Central memory CD8-positive, alpha-beta T cell (primary cell): Measurements from ENCODE around the gene RARS2.

Experiments
- ATAC-seq: fragments of 150-1000 bp; cut with Tn5 transposase; replicated peaks from 2 replicates; pipeline ENCODE4 v1.10.0; 2022; ENCODE audit warnings: mild to moderate bottlenecking, moderate FRiP score, moderate number of reproducible peaks; ENCODE audit not compliant: poor library complexity, severe bottlenecking; ENCODE audit errors: extremely low read depth
- DNase-seq, 2 donors: peaks; one replicate each; pipeline ENCODE4 v3.0.0; 2021; ENCODE audit warnings: low spot score in 2 of 2
- H3K27ac Mint-ChIP-seq: one replicate; pipeline ENCODE4 v1.8.0; 2022; ENCODE audit warnings: low read depth, mild to moderate bottlenecking, moderate library complexity, mixed read lengths
- H3K27me3 Mint-ChIP-seq: one replicate; pipeline ENCODE4 v1.8.0; 2022; ENCODE audit warnings: mixed read lengths
- H3K36me3 Mint-ChIP-seq: one replicate; pipeline ENCODE4 v1.8.0; 2022; ENCODE audit warnings: mild to moderate bottlenecking, moderate library complexity, mixed read lengths; ENCODE audit not compliant: insufficient read depth
- H3K4me1 Mint-ChIP-seq: one replicate; pipeline ENCODE4 v1.8.0; 2022; ENCODE audit warnings: mixed read lengths
- H3K4me3 Mint-ChIP-seq: one replicate; pipeline ENCODE4 v1.8.0; 2022; ENCODE audit warnings: mild to moderate bottlenecking, moderate library complexity, mixed read lengths
- H3K9me3 Mint-ChIP-seq: one replicate; pipeline ENCODE4 v1.8.0; 2022; ENCODE audit warnings: mixed read lengths

RARS2 gene

GRCh38 chr6:87572021-87572420 lies 17.8 kb downstream of the RARS2 start:
- no peaks in the 10 kb centered on the region for H3K9me3 Mint-ChIP-seq
- ATAC-seq, result no peak
- no peak overlapping the region for H3K4me3 Mint-ChIP-seq
- H3K27me3 Mint-ChIP-seq, result no peaks in the 10 kb centered on the region
- H3K27ac Mint-ChIP-seq, result no peak overlapping the region
- no peak for DNase-seq
- peaks cover 4% of the 10 kb centered on the region for H3K36me3 Mint-ChIP-seq
- H3K4me1 Mint-ChIP-seq, result peaks cover 54% of the 10 kb centered on the region

DNA sequence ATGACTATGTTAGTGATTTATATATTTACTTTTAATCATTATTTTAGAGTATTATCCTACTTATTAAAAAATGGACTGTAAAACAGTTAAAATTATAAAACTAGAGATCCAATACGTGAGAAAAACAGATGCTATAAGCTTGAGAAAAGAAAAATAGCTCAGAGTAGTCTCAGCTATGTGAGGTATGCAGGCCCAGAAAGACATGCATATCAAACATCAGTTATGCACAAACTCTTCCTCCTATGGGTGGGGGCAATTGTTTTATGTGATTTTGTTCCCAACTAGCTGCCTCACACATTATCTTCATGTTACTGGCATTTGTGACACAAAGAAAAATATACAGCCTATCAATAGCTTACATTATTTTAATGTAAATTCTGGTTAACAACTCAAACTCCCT lies 28.8 kb downstream of the RARS2 start:
- Mint-ChIP-seq H3K36me3 (peaks cover 26% of the 10 kb centered on the region), H3K4me1 (peaks cover 18% of the 10 kb centered on the region), H3K27me3 (no peaks in the 10 kb centered on the region), H3K9me3 (no peaks in the 10 kb centered on the region), H3K27ac (no peak overlapping the region), H3K4me3 (no peak overlapping the region)
- ATAC-seq (no peak), DNase-seq (no peak)

- DNase-seq (no peak), ATAC-seq (no peak)
- H3K9me3 Mint-ChIP-seq, result no peaks in the 10 kb centered on the region
- H3K27ac Mint-ChIP-seq, result peak overlapping the region; percentile 22
- H3K27me3 Mint-ChIP-seq, result no peaks in the 10 kb centered on the region
- no peak overlapping the region for H3K4me3 Mint-ChIP-seq
- peaks cover 30% of the 10 kb centered on the region for H3K36me3 Mint-ChIP-seq
- peaks cover 12% of the 10 kb centered on the region for H3K4me1 Mint-ChIP-seq
Observed at GRCh38 chr6:87558446-87558845, 31.3 kb downstream of the RARS2 start.

GRCh38 chr6:87555506-87555905 lies 34.3 kb downstream of the RARS2 start:
- Mint-ChIP-seq H3K27ac (no peak overlapping the region), H3K9me3 (no peaks in the 10 kb centered on the region), H3K4me1 (peaks cover 20% of the 10 kb centered on the region), H3K4me3 (no peak overlapping the region), H3K27me3 (no peaks in the 10 kb centered on the region), H3K36me3 (peaks cover 35% of the 10 kb centered on the region)
- ATAC-seq, result no peak
- DNase-seq, result no peak

GRCh38 chr6:87553159-87553765 lies 36.5 kb downstream of the RARS2 start:
- H3K4me1 Mint-ChIP-seq, result peaks cover 18% of the 10 kb centered on the region
- ATAC-seq (no peak), DNase-seq (no peak)
- no peak overlapping the region for H3K27ac Mint-ChIP-seq
- no peak overlapping the region for H3K4me3 Mint-ChIP-seq
- no peaks in the 10 kb centered on the region for H3K9me3 Mint-ChIP-seq
- no peaks in the 10 kb centered on the region for H3K27me3 Mint-ChIP-seq
- H3K36me3 Mint-ChIP-seq, result peaks cover 42% of the 10 kb centered on the region

- DNase-seq, result no peak
- Mint-ChIP-seq H3K27ac (peak overlapping the region; percentile 19), H3K4me3 (no peak overlapping the region), H3K9me3 (no peaks in the 10 kb centered on the region), H3K36me3 (peaks cover 44% of the 10 kb centered on the region), H3K4me1 (peaks cover 8% of the 10 kb centered on the region), H3K27me3 (no peaks in the 10 kb centered on the region)
- ATAC-seq, result no peak
Observed at GRCh38 chr6:87551799-87552198, 38.0 kb downstream of the RARS2 start.

- H3K27ac Mint-ChIP-seq, result no peak overlapping the region
- DNase-seq, result no peak
- H3K9me3 Mint-ChIP-seq, result peaks cover 3% of the 10 kb centered on the region
- no peak overlapping the region for H3K4me3 Mint-ChIP-seq
- no peak for ATAC-seq
- H3K36me3 Mint-ChIP-seq, result peaks cover 35% of the 10 kb centered on the region
- no peaks in the 10 kb centered on the region for H3K27me3 Mint-ChIP-seq
- no peaks in the 10 kb centered on the region for H3K4me1 Mint-ChIP-seq
Observed at GRCh38 chr6:87544474-87544735, 45.4 kb downstream of the RARS2 start.

DNA sequence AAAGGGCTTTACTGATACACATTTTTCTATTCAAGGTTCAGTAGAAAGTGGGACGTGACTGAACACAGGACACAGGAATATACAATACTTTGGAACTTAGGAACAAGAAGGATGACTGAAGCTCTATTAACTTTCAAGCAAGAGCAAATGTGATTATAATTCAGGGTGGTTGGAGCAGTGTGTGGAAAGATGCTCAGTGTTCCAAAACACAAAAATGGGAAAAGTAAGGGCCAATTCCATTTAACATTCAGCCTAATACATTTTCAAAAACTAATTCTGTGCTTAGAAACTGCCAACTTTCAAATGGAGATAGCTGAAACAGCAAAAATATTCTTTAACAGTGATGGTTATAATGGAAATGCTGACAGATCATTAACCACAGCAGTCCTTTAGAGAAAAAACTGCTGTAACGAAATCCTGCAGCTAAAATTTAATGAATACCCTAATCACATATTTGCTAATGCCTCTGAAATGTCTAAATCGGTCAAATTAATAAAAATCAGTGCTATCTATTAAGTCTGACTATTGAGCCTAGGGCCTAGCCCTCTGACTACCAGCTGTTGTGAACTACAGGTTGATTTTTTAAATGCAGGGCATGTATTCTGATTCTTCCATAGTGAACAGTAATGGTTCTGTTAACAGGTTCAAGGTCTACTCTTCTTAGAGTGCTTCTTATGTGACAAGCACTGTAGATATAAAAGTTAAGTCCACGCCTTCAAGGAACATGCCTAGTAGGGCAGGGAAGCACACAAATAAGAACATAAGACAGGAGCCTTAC lies 45.9 kb downstream of the RARS2 start:
- H3K9me3 Mint-ChIP-seq, result peaks cover 5% of the 10 kb centered on the region
- H3K4me3 Mint-ChIP-seq, result no peak overlapping the region
- peaks cover 37% of the 10 kb centered on the region for H3K36me3 Mint-ChIP-seq
- H3K27ac Mint-ChIP-seq, result no peak overlapping the region
- no peaks in the 10 kb centered on the region for H3K4me1 Mint-ChIP-seq
- no peaks in the 10 kb centered on the region for H3K27me3 Mint-ChIP-seq
- DNase-seq (no peak), ATAC-seq (no peak)

GRCh38 chr6:87541744-87542143 lies 48.0 kb downstream of the RARS2 start:
- no peak for ATAC-seq
- peaks cover 5% of the 10 kb centered on the region for H3K9me3 Mint-ChIP-seq
- no peaks in the 10 kb centered on the region for H3K27me3 Mint-ChIP-seq
- DNase-seq, result no peak
- no peak overlapping the region for H3K27ac Mint-ChIP-seq
- H3K4me1 Mint-ChIP-seq, result no peaks in the 10 kb centered on the region
- H3K4me3 Mint-ChIP-seq, result no peak overlapping the region
- peaks cover 34% of the 10 kb centered on the region for H3K36me3 Mint-ChIP-seq

DNA sequence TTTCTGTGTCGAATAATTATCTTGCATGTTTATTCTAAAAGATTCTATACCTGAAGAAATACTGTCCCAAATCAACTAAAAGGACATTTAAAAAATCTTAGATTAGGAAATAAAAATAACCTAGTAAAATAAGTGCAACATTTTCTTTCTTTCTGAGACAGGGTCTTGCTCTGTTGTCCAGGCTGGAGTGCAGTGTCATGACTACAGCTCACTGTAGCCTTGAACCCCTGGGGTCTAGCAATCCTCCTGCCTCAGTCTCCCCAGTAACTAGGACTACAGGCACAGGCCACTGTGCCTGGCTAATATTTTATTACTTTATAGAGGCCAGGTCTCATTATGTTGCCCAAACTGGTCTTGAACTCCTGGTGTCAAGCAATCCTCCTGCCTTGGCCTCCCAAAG lies 48.7 kb downstream of the RARS2 start:
- Mint-ChIP-seq H3K4me3 (no peak overlapping the region), H3K4me1 (no peaks in the 10 kb centered on the region), H3K27me3 (no peaks in the 10 kb centered on the region), H3K9me3 (peaks cover 5% of the 10 kb centered on the region), H3K27ac (no peak overlapping the region), H3K36me3 (peaks cover 35% of the 10 kb centered on the region)
- DNase-seq (no peak), ATAC-seq (no peak)

DNA sequence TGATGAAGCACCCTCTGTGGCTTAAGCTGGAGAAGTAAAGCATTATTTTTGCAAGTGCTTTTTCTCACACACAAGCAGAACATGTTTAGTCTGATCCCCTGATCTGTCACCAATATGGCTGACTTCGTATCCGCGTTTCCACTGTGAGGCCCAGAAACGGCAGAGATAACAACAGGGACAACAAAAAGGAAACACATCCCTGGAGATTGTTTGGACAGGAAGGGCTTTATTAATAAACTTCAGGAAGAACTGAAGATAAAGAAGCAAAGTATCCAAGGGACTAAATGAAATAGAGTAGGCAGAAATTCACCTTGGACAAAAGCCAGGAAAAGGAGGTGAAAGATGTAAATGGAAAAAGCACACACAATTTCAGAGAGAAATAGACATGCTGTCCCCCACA lies 49.2 kb downstream of the RARS2 start:
- Mint-ChIP-seq H3K4me1 (no peaks in the 10 kb centered on the region), H3K36me3 (peaks cover 35% of the 10 kb centered on the region), H3K27me3 (no peaks in the 10 kb centered on the region)

DNA sequence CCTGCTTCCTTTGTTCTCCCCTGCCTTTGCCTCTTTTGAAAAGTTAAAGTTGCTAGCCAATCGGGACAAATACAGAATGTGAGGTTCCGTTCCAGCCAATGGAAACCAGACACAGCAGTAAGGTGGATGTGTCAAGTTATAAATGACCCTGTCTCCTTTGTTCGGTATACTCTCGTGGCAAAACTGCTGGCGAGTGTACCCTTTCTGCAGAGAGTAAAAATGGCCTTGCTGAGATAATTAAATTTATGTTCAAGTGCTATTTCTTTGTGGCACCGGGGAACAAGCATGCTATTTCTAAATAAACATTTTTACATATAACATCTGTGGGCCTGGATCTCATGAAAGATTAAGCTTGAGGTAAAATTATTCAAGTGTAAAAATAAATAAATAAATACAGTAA lies 50.2 kb downstream of the RARS2 start:
- Mint-ChIP-seq H3K9me3 (peaks cover 5% of the 10 kb centered on the region), H3K27ac (no peak overlapping the region), H3K27me3 (no peaks in the 10 kb centered on the region), H3K4me3 (no peak overlapping the region), H3K36me3 (peaks cover 27% of the 10 kb centered on the region), H3K4me1 (peaks cover 2% of the 10 kb centered on the region)
- DNase-seq (no peak), ATAC-seq (no peak)

More for the DNA sequence above, 49.2 kb downstream of the RARS2 start:
- DNase-seq (no peak), ATAC-seq (no peak)
- Mint-ChIP-seq H3K27ac (no peak overlapping the region), H3K4me3 (no peak overlapping the region), H3K9me3 (peaks cover 5% of the 10 kb centered on the region)

DNA sequence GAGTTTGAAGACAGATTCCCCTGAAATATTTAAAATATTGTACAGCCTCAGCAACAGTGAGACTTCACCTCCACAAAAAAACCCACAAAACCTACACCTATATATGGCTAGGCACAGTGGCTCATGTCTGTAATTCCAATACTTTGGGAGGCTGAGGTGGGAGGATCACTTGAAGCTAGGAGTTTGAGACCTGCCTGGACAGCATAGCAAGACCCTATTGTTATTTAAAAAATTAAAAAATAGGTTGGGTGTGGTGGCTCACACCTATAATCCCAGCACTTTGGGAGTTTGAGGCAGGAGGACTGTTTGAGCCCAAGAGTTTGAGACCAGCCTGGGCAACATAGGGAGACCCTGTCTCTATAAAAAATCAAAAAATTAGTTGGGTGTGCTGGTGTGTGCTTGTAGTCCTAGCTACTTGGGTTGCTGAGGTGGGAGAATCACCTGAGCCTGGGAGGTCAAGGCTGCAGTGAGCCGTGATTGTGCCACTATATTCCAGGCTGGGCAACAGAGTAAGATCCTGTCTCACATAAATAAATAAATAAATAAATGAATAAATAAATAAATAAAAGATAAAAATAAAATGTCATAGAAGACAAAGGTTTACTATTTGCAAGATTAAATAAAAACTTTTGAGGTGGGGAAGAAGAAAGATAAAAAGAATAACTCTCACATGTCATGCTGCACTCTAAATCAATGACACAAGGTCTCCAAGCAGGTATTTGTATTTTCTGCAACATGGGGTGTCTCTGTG lies 51.1 kb downstream of the RARS2 start:
- Mint-ChIP-seq H3K27ac (no peak overlapping the region), H3K4me3 (no peak overlapping the region), H3K9me3 (peaks cover 5% of the 10 kb centered on the region), H3K36me3 (peaks cover 27% of the 10 kb centered on the region), H3K4me1 (peaks cover 6% of the 10 kb centered on the region), H3K27me3 (no peaks in the 10 kb centered on the region)
- no peak for ATAC-seq
- DNase-seq, result no peak
